ENCODE data around the gene YBX3. TPM values are rescaled to one million over a fixed set of nuclear protein-coding genes. Genes with fewer than 3 reads are reported as not detected.

Gene YBX3
- total RNA-seq, 4 donors from 2014 or later, result 283 to 649 (median 523) TPM

- peaks cover 0 to 7% (median 0%) of the 10 kb centered on the region in 3 donors for H3K4me1 ChIP-seq
- peaks cover 9 to 100% of the 10 kb centered on the region in 2 donors for H3K36me3 ChIP-seq
- TF ChIP-seq EP300 (IDR thresholded peaks at IDR 0.05) (no peak), POLR2AphosphoS5 (IDR thresholded peaks at IDR 0.05) (no peak), POLR2A (IDR thresholded peaks at IDR 0.05) (no peak)
- TF ChIP-seq, protein P1, sequence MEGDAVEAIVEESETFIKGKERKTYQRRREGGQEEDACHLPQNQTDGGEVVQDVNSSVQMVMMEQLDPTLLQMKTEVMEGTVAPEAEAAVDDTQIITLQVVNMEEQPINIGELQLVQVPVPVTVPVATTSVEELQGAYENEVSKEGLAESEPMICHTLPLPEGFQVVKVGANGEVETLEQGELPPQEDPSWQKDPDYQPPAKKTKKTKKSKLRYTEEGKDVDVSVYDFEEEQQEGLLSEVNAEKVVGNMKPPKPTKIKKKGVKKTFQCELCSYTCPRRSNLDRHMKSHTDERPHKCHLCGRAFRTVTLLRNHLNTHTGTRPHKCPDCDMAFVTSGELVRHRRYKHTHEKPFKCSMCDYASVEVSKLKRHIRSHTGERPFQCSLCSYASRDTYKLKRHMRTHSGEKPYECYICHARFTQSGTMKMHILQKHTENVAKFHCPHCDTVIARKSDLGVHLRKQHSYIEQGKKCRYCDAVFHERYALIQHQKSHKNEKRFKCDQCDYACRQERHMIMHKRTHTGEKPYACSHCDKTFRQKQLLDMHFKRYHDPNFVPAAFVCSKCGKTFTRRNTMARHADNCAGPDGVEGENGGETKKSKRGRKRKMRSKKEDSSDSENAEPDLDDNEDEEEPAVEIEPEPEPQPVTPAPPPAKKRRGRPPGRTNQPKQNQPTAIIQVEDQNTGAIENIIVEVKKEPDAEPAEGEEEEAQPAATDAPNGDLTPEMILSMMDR (IDR thresholded peaks at IDR 0.05), result no peak
- WGBS, 2 donors (ENCODE audit: low coverage in 1 of 2), result 79 to 92% methylated on average over 2 to 3 of the region's 3 CpGs
- H3K4me3 ChIP-seq, result no peak overlapping the region
- no peaks in the 10 kb centered on the region for H3K9me3 ChIP-seq
- H3K27me3 ChIP-seq, result no peaks in the 10 kb centered on the region
- no peak for ATAC-seq
- H3K27ac ChIP-seq, result no peak overlapping the region
Measured at GRCh38 chr12:10700581-10700980, 22.5 kb downstream of the YBX3 start.

DNA sequence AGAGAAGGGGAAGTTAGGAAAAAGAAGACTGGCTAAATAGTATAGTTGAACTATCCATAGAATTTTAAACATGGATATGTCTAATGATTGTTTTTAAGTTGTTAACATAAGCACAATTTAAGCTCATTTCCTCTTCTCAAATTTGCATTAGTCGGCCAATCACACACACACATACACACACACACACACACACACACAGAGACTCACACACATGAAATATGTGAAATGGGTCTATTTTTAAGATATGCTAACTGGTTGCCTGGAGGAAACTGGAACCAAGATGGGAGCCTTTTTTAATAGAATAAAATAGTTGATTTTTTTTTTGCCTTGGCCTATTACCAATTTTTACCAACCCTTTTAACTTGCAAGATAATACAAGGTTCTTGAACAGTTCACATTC is 25.3 kb downstream of the YBX3 start:
- Histone ChIP-seq H3K27ac (no peak overlapping the region), H3K4me1 (no peaks in the 10 kb centered on the region), H3K36me3 (peaks cover 6 to 88% of the 10 kb centered on the region in 2 donors), H3K9me3 (no peaks in the 10 kb centered on the region), H3K4me3 (no peak overlapping the region), H3K27me3 (no peaks in the 10 kb centered on the region)
- 83 to 93% methylated on average over 1 of the region's 1 CpG for WGBS, 2 donors (ENCODE audit: low coverage in 1 of 2)
- ATAC-seq, result no peak
- TF ChIP-seq POLR2A (IDR thresholded peaks at IDR 0.05) (no peak), POLR2AphosphoS5 (IDR thresholded peaks at IDR 0.05) (no peak), EP300 (IDR thresholded peaks at IDR 0.05) (no peak)
- TF ChIP-seq, protein P1 (IDR thresholded peaks at IDR 0.05), result no peak

DNA sequence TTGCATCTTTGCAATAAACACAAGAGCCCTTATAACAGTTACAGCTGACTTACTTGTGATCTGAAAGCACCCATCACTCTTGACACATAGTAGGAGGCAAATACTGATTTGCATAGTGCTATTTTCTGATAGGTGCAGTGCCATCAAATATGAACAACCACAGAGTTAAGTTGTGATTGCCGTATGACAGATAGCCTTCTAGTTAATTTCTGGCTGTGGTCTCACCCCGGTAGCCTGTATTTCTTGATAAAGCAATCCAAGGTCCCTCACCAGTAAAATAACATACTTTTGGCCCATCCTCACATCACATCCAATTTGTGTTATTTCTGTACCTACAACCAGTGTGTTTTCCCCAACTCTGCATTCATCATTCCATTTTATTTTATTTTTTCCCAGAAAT is 26.0 kb downstream of the YBX3 start:
- Histone ChIP-seq H3K27me3 (no peaks in the 10 kb centered on the region), H3K9me3 (no peaks in the 10 kb centered on the region), H3K27ac (no peak overlapping the region), H3K36me3 (peaks cover 6 to 81% of the 10 kb centered on the region in 2 donors), H3K4me3 (no peak overlapping the region), H3K4me1 (no peaks in the 10 kb centered on the region)
- TF ChIP-seq POLR2A (IDR thresholded peaks at IDR 0.05) (no peak), POLR2AphosphoS5 (IDR thresholded peaks at IDR 0.05) (no peak), EP300 (IDR thresholded peaks at IDR 0.05) (no peak)
- TF ChIP-seq, protein P1 (IDR thresholded peaks at IDR 0.05), result no peak
- no peak for ATAC-seq
- WGBS, 2 donors (ENCODE audit: low coverage in 1 of 2), result 95 to 100% methylated on average over 2 of the region's 2 CpGs

DNA sequence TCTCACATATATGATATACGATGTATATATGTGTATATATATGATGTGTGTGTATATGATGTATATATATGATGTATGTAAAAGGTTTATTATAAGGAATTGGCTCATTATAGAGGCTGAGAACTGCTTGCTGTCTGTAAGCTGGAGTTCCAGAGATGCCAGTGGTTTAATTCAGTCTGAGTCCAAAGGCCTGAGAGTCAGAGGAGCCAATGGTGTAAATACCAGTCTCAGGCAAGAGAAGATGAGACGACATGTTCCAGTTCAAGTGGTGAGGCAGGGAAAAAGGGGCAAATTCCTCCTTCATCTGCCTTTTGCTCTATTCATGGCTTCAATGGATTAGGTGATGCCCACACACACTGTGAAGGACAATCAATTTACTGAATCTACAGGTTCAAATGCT is 32.2 kb downstream of the YBX3 start:
- ATAC-seq, result no peak
- no peaks in the 10 kb centered on the region for H3K27me3 ChIP-seq
- TF ChIP-seq POLR2A (IDR thresholded peaks at IDR 0.05) (no peak), POLR2AphosphoS5 (IDR thresholded peaks at IDR 0.05) (no peak), EP300 (IDR thresholded peaks at IDR 0.05) (no peak)
- TF ChIP-seq, protein P1 (IDR thresholded peaks at IDR 0.05), result no peak
- no peaks in the 10 kb centered on the region for H3K4me1 ChIP-seq
- no peak overlapping the region for H3K27ac ChIP-seq
- no peak overlapping the region for H3K4me3 ChIP-seq
- WGBS, 2 donors (ENCODE audit: low coverage in 1 of 2), result 94 to 100% methylated on average over 2 of the region's 2 CpGs
- H3K36me3 ChIP-seq, result peaks cover 0 to 19% of the 10 kb centered on the region in 2 donors
- no peaks in the 10 kb centered on the region for H3K9me3 ChIP-seq

DNA sequence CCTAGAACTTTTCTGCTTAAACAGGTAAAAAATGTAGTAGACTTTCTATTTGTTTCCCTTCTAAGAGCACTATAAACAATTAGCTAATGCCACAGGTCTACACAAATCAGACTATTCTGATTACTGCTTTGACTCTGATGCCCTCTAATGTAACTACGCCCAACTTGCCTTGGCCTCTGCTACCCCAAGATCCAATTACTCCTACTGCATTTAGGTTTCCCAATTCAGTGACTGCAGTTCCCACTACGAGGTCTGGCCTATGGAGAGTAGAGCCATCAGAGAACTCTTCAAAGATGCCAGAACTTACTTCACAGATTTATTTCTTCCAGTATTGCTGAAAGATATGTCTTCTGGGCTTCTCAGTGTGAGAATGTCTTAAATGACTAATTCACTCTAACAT is 34.0 kb downstream of the YBX3 start:
- Histone ChIP-seq H3K4me3 (no peak overlapping the region), H3K4me1 (no peaks in the 10 kb centered on the region), H3K36me3 (peaks cover 0 to 8% of the 10 kb centered on the region in 2 donors), H3K9me3 (no peaks in the 10 kb centered on the region), H3K27me3 (no peaks in the 10 kb centered on the region), H3K27ac (no peak overlapping the region)
- ATAC-seq, result no peak
- TF ChIP-seq POLR2AphosphoS5 (IDR thresholded peaks at IDR 0.05) (no peak), POLR2A (IDR thresholded peaks at IDR 0.05) (no peak), EP300 (IDR thresholded peaks at IDR 0.05) (no peak)
- TF ChIP-seq, protein P1 (IDR thresholded peaks at IDR 0.05), result no peak
- WGBS, 2 donors (ENCODE audit: low coverage in 1 of 2), result 20 to 72% methylated on average over 1 to 2 of the region's 2 CpGs

Data from gastroesophageal sphincter (tissue), 4 donors.